Neural cell (in vitro differentiated cells): ENCODE results near the gene DAP.

ENCODE experiments used
- MXI1 ChIP-seq: fragments of 450-650 bp; conservative IDR thresholded peaks from 2 replicates; pipeline ENCODE4 v1.6.1; 2014; ENCODE audit warnings: antibody characterized with exemption, mild to moderate bottlenecking; ENCODE audit not compliant: poor library complexity, severe bottlenecking
- POLR2AphosphoS5 ChIP-seq: IDR thresholded peaks from 2 replicates; pipeline ENCODE4 v1.6.1; 2012
- TAF1 ChIP-seq: IDR thresholded peaks from 2 replicates; pipeline ENCODE4 v1.6.1; 2012; ENCODE audit warnings: low read depth
- TF ChIP-seq, protein P1 (sequence below): fragments of 450-650 bp; IDR thresholded peaks from 2 replicates; pipeline ENCODE4 v1.5.1; 2014; ENCODE audit warnings: antibody characterized with exemption, mild to moderate bottlenecking, moderate library complexity; ENCODE audit not compliant: poor library complexity, severe bottlenecking

DNA sequence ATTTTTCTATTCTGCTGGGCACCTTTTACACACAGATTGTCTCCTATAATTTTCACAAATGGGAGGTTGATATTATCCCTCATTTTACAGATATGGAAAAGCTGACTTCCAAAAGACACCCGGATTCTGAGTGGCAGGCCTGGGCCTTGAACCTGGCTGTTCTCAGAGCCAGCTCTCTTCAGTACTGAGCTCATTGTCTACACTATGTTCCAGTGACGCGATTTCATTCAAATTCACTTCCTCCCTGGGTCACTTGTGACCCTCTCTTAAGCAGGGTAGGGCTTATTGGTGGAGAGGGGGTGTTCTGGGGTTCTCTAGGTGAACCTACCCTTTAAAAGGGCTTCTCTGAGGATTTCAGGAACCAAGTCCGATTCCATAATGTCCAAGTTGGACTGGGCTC, 127.0 kb downstream of the DAP start:
- TF ChIP-seq, protein P1, sequence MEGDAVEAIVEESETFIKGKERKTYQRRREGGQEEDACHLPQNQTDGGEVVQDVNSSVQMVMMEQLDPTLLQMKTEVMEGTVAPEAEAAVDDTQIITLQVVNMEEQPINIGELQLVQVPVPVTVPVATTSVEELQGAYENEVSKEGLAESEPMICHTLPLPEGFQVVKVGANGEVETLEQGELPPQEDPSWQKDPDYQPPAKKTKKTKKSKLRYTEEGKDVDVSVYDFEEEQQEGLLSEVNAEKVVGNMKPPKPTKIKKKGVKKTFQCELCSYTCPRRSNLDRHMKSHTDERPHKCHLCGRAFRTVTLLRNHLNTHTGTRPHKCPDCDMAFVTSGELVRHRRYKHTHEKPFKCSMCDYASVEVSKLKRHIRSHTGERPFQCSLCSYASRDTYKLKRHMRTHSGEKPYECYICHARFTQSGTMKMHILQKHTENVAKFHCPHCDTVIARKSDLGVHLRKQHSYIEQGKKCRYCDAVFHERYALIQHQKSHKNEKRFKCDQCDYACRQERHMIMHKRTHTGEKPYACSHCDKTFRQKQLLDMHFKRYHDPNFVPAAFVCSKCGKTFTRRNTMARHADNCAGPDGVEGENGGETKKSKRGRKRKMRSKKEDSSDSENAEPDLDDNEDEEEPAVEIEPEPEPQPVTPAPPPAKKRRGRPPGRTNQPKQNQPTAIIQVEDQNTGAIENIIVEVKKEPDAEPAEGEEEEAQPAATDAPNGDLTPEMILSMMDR: no peak
- TF ChIP-seq POLR2AphosphoS5 (no peak), TAF1 (no peak), MXI1 (no peak)
